Stimulated activated naive B cell treated with anti-CD40 and anti-IgM and Interleukin-4, amounts not matched to agents 10 μg/mL and 1 μg/mL and 100 μg/mL, for 72 hours (primary cell): ENCODE data around the gene OAS3.
A peak's percentile ranks its signal among the peaks of the same experiment; 100 is the strongest.

Experiments used
- ATAC-seq, 2 donors: fragments of 150-1000 bp; cut with Tn5 transposase; replicated peaks; 2 replicates each; pipeline ENCODE4 v1.10.0; 2021; ENCODE audit warnings: moderate library complexity in 1 of 2
- DNase-seq: peaks from one replicate; pipeline ENCODE4 v3.0.0; 2021
- H3K27ac Mint-ChIP-seq: one replicate; pipeline ENCODE4 v1.8.0; 2022; ENCODE audit warnings: mild to moderate bottlenecking, mixed read lengths
- H3K27me3 Mint-ChIP-seq, 2 donors: one replicate each; pipeline ENCODE4 v1.8.0; 2022; ENCODE audit warnings: mixed read lengths in 2 of 2
- H3K36me3 Mint-ChIP-seq, 2 donors: one replicate each; pipeline ENCODE4 v1.8.0; 2022; ENCODE audit warnings: mixed read lengths in 2 of 2, mild to moderate bottlenecking in 1 of 2
- H3K4me1 Mint-ChIP-seq, 2 donors: one replicate each; pipeline ENCODE4 v1.8.0; 2022; ENCODE audit warnings: mixed read lengths in 2 of 2, mild to moderate bottlenecking in 1 of 2
- H3K4me3 Mint-ChIP-seq, 2 donors: one replicate each; pipeline ENCODE4 v1.8.0; 2022; ENCODE audit warnings: mild to moderate bottlenecking in 2 of 2, mixed read lengths in 2 of 2, moderate library complexity in 1 of 2
- H3K9me3 Mint-ChIP-seq, 2 donors: one replicate each; pipeline ENCODE4 v1.8.0; 2022; ENCODE audit warnings: mixed read lengths in 2 of 2, mild to moderate bottlenecking in 1 of 2

Gene OAS3

GRCh38 chr12:112937741-112938719 is at the start of gene OAS3:
TSS of gene OAS3 (plus strand) at chr12:112938474. CDS start at chr12:112938531, 57 bp downstream.
- no peaks in the 10 kb centered on the region for H3K36me3 Mint-ChIP-seq

GRCh38 chr12:112891093-112892024 is 46.9 kb upstream of the OAS3 start:
- ATAC-seq: no peak
- no peak for DNase-seq
- H3K36me3 Mint-ChIP-seq: no peaks in the 10 kb centered on the region
- peaks cover 15 to 27% of the 10 kb centered on the region in 2 donors for H3K27me3 Mint-ChIP-seq
- H3K4me3 Mint-ChIP-seq: no peak overlapping the region
- H3K9me3 Mint-ChIP-seq: no peaks in the 10 kb centered on the region
- no peak overlapping the region for H3K27ac Mint-ChIP-seq
- H3K4me1 Mint-ChIP-seq: peaks cover 5 to 6% of the 10 kb centered on the region in 2 donors

More at GRCh38 chr12:112937741-112938719, at the start of gene OAS3:
- H3K4me1 Mint-ChIP-seq: peaks cover 19 to 34% of the 10 kb centered on the region in 2 donors
- H3K4me3 Mint-ChIP-seq: peak within 1 kb of the TSS; percentile 80 to 96
- peak within 1 kb of the TSS; percentile 56 for H3K27ac Mint-ChIP-seq
- H3K27me3 Mint-ChIP-seq: no peaks in the 10 kb centered on the region
- peaks cover 0 to 3% of the 10 kb centered on the region in 2 donors for H3K9me3 Mint-ChIP-seq
- ATAC-seq (peak; percentile 71), DNase-seq (peak; percentile 55)

GRCh38 chr12:112892856-112893255 is 45.4 kb upstream of the OAS3 start:
- no peak for ATAC-seq
- Mint-ChIP-seq H3K27ac (no peak overlapping the region), H3K36me3 (no peaks in the 10 kb centered on the region), H3K27me3 (peaks cover 18 to 35% of the 10 kb centered on the region in 2 donors), H3K4me1 (peaks cover 5 to 6% of the 10 kb centered on the region in 2 donors), H3K9me3 (no peaks in the 10 kb centered on the region), H3K4me3 (no peak overlapping the region)
- DNase-seq: no peak

- DNase-seq (no peak), ATAC-seq (peak; percentile 45 to 56)
- no peak overlapping the region for H3K27ac Mint-ChIP-seq
- peaks cover 5 to 6% of the 10 kb centered on the region in 2 donors for H3K4me1 Mint-ChIP-seq
- H3K4me3 Mint-ChIP-seq: no peak overlapping the region
- no peaks in the 10 kb centered on the region for H3K36me3 Mint-ChIP-seq
- H3K27me3 Mint-ChIP-seq: peaks cover 18 to 43% of the 10 kb centered on the region in 2 donors
- no peaks in the 10 kb centered on the region for H3K9me3 Mint-ChIP-seq
Observed at GRCh38 chr12:112894128-112894527, 44.1 kb upstream of the OAS3 start.

GRCh38 chr12:112898380-112898779 is 39.9 kb upstream of the OAS3 start:
- peaks cover 12 to 13% of the 10 kb centered on the region in 2 donors for H3K4me1 Mint-ChIP-seq
- no peaks in the 10 kb centered on the region for H3K36me3 Mint-ChIP-seq
- H3K27ac Mint-ChIP-seq: no peak overlapping the region
- ATAC-seq (no peak), DNase-seq (no peak)
- peaks cover 11 to 27% of the 10 kb centered on the region in 2 donors for H3K27me3 Mint-ChIP-seq
- H3K4me3 Mint-ChIP-seq: no peak overlapping the region
- H3K9me3 Mint-ChIP-seq: no peaks in the 10 kb centered on the region

- Mint-ChIP-seq H3K4me3 (no peak overlapping the region), H3K4me1 (peaks cover 17 to 22% of the 10 kb centered on the region in 2 donors), H3K27me3 (peaks cover 11 to 27% of the 10 kb centered on the region in 2 donors), H3K36me3 (no peaks in the 10 kb centered on the region), H3K9me3 (no peaks in the 10 kb centered on the region), H3K27ac (no peak overlapping the region)
- peak in 1 of 2 donors; percentile 51 for ATAC-seq
- peak; percentile 32 for DNase-seq
Observed at GRCh38 chr12:112900298-112901145, 37.8 kb upstream of the OAS3 start.

- peaks cover 18 to 25% of the 10 kb centered on the region in 2 donors for H3K4me1 Mint-ChIP-seq
Observed at GRCh38 chr12:112901271-112901670, 37.0 kb upstream of the OAS3 start.

GRCh38 chr12:112904571-112904970 is 33.7 kb upstream of the OAS3 start:
- peaks cover 6 to 8% of the 10 kb centered on the region in 2 donors for H3K36me3 Mint-ChIP-seq
- no peaks in the 10 kb centered on the region for H3K9me3 Mint-ChIP-seq
- no peaks in the 10 kb centered on the region for H3K27me3 Mint-ChIP-seq
- H3K27ac Mint-ChIP-seq: no peak overlapping the region
- ATAC-seq: no peak
- H3K4me1 Mint-ChIP-seq: peaks cover 40 to 58% of the 10 kb centered on the region in 2 donors
- no peak for DNase-seq
- no peak overlapping the region for H3K4me3 Mint-ChIP-seq

More at GRCh38 chr12:112901271-112901670, 37.0 kb upstream of the OAS3 start:
- Mint-ChIP-seq H3K27ac (no peak overlapping the region), H3K4me3 (no peak overlapping the region), H3K9me3 (no peaks in the 10 kb centered on the region), H3K27me3 (peaks cover 11 to 23% of the 10 kb centered on the region in 2 donors), H3K36me3 (no peaks in the 10 kb centered on the region)
- ATAC-seq: no peak
- DNase-seq: no peak

GRCh38 chr12:112905451-112906089 is 32.7 kb upstream of the OAS3 start:
- no peaks in the 10 kb centered on the region for H3K9me3 Mint-ChIP-seq
- peaks cover 13 to 14% of the 10 kb centered on the region in 2 donors for H3K36me3 Mint-ChIP-seq
- H3K27ac Mint-ChIP-seq: peak overlapping the region; percentile 59

GRCh38 chr12:112906712-112907414 is 31.4 kb upstream of the OAS3 start, which contains the start of gene OAS1:
TSS of gene OAS1 (plus strand) at chr12:112906962. CDS start at chr12:112907040, 78 bp downstream.
- DNase-seq: peak; percentile 43
- H3K4me1 Mint-ChIP-seq: peaks cover 50 to 78% of the 10 kb centered on the region in 2 donors
- ATAC-seq: peak; percentile 80 to 82
- no peaks in the 10 kb centered on the region for H3K9me3 Mint-ChIP-seq
- peak within 1 kb of the TSS; percentile 89 for H3K27ac Mint-ChIP-seq
- H3K36me3 Mint-ChIP-seq: peaks cover 24 to 27% of the 10 kb centered on the region in 2 donors
- peak within 1 kb of the TSS; percentile 88 for H3K4me3 Mint-ChIP-seq
- no peaks in the 10 kb centered on the region for H3K27me3 Mint-ChIP-seq

More at GRCh38 chr12:112905451-112906089, 32.7 kb upstream of the OAS3 start:
- Mint-ChIP-seq H3K4me3 (peak overlapping the region in 1 of 2 donors; percentile 15), H3K27me3 (no peaks in the 10 kb centered on the region), H3K4me1 (peaks cover 45 to 66% of the 10 kb centered on the region in 2 donors)
- no peak for DNase-seq
- no peak for ATAC-seq

- H3K4me1 Mint-ChIP-seq: peaks cover 46 to 71% of the 10 kb centered on the region in 2 donors
Observed at GRCh38 chr12:112907415-112908157, 30.7 kb upstream of the OAS3 start.

GRCh38 chr12:112908548-112908947 is 29.7 kb upstream of the OAS3 start:
- peaks cover 41 to 44% of the 10 kb centered on the region in 2 donors for H3K36me3 Mint-ChIP-seq
- peaks cover 9 to 10% of the 10 kb centered on the region in 2 donors for H3K9me3 Mint-ChIP-seq
- H3K4me1 Mint-ChIP-seq: peaks cover 43 to 70% of the 10 kb centered on the region in 2 donors
- peak overlapping the region; percentile 57 for H3K27ac Mint-ChIP-seq
- no peaks in the 10 kb centered on the region for H3K27me3 Mint-ChIP-seq
- peak overlapping the region; percentile 88 for H3K4me3 Mint-ChIP-seq
- no peak for DNase-seq
- no peak for ATAC-seq

More at GRCh38 chr12:112907415-112908157, 30.7 kb upstream of the OAS3 start:
- Mint-ChIP-seq H3K27me3 (no peaks in the 10 kb centered on the region), H3K9me3 (peaks cover 0 to 2% of the 10 kb centered on the region in 2 donors), H3K4me3 (peak overlapping the region; percentile 88), H3K27ac (peak overlapping the region; percentile 89), H3K36me3 (peaks cover 31 to 34% of the 10 kb centered on the region in 2 donors)
- ATAC-seq (peak; percentile 86 to 87), DNase-seq (peak; percentile 34)
